Ascending aorta (tissue), 2 donors: ENCODE data around the gene KLHL17. TPM values are rescaled to one million over a fixed set of nuclear protein-coding genes. Genes with fewer than 3 reads are reported as not detected.
"Not testable (repeated sequence)": the region's sequence is repeated elsewhere in the genome, so short reads cannot be mapped to it uniquely, and the experiment has no call there.

Source experiments
- DNase-seq, 2 donors: peaks; one replicate each; pipeline ENCODE4 v3.0.0-alpha.2; 2019; ENCODE audit warnings: low spot score in 2 of 2
- H3K27ac ChIP-seq, 2 donors: fragments of 200-600 bp; sonication (generic); one replicate each; pipeline ENCODE4 v1.5.1; 2016 to 2017; ENCODE audit warnings: mild to moderate bottlenecking in 1 of 2
- H3K27me3 ChIP-seq: fragments of 200-600 bp; sonication (generic); one replicate; pipeline ENCODE4 v1.5.1; 2017
- H3K36me3 ChIP-seq, 2 donors: fragments of 200-600 bp; sonication (generic); one replicate each; pipeline ENCODE4 v1.5.1; 2016
- H3K4me1 ChIP-seq, 2 donors: fragments of 200-600 bp; sonication (generic); one replicate each; pipeline ENCODE4 v1.5.1; 2016 to 2017; ENCODE audit warnings: mild to moderate bottlenecking in 1 of 2
- H3K4me3 ChIP-seq, 2 donors: fragments of 200-600 bp; sonication (generic); one replicate each; pipeline ENCODE4 v1.5.1; 2016 to 2017; ENCODE audit warnings: mild to moderate bottlenecking in 1 of 2
- H3K9me3 ChIP-seq, 2 donors: fragments of 200-600 bp; sonication (generic); one replicate each; pipeline ENCODE4 v1.5.1; 2016
- intact Hi-C: fragments of 100-400 bp; cut with DNase I; formaldehyde crosslinking; loops from one replicate; pipeline ENCODE4 v1.15.1; 2023
- total RNA-seq: library from RNA; depleted of rRNA; stranded (reverse); fragments of >200 nt; gene quantifications from one replicate; pipeline ENCODE4 v1.1.0, GENCODE V29; 2016
- TF ChIP-seq, protein P1 (sequence below), 3 experiments: fragments of 200-600 bp in 2 of 3; fragments of 450-650 bp in 1 of 3; sonication (generic) in 2 of 3; IDR thresholded peaks; one replicate each; pipeline ENCODE4 v1.5.1; 2016 to 2019; ENCODE audit warnings: antibody characterized with exemption in 3 of 3, mild to moderate bottlenecking in 1 of 3, moderate library complexity in 1 of 3

Gene KLHL17
- total RNA-seq, 1 donor from 2014 or later, result 16.6 TPM

DNA sequence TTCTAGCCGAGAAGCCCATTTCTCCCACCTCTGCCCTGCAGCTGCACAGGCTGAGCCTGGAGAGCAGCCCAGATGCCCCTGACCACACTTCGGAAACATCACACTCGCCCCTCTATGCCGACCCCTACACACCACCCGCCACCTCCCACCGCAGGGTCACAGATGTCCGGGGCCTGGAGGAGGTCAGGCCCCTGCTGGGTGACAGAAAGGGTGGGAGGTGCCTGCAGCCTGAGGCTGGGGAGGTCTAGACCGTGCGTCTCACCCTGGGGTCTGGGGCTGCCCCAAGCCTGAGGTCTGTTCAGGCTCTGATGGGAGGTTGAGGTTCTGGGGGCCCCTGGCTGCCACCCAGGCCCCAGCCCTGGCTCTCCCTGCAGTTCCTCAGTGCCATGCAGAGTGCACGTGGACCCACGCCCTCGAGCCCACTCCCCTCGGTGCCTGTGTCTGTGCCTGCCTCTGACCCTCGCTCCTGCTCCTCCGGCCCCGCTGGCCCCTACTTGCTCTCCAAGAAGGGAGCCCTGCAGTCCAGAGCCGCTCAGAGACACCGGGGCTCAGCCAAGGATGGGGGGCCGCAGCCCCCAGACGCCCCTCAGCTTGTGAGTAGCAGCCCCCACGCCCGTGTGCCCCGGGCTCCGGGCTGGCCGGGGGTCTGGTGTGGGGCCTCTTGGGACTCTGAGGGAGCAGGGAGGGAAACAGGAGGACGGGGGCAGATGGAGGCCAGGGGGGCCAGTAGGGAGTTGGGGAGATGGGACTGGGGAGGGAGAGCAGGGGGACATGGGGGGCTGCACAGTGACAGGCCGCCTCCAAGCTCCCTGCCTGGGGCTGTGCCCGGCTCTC is 13.3 kb downstream of the KLHL17 start:
- H3K4me1 ChIP-seq, result peaks cover 2 to 3% of the 10 kb centered on the region in 2 donors
- no peak overlapping the region for H3K4me3 ChIP-seq
- DNase-seq, result no peak
- no peak overlapping the region for H3K27ac ChIP-seq
- H3K27me3 ChIP-seq, result peaks cover 26% of the 10 kb centered on the region
- intact Hi-C loops, result no loop called here
- H3K36me3 ChIP-seq, result no peaks in the 10 kb centered on the region
- H3K9me3 ChIP-seq, result no peaks in the 10 kb centered on the region
- TF ChIP-seq, protein P1, sequence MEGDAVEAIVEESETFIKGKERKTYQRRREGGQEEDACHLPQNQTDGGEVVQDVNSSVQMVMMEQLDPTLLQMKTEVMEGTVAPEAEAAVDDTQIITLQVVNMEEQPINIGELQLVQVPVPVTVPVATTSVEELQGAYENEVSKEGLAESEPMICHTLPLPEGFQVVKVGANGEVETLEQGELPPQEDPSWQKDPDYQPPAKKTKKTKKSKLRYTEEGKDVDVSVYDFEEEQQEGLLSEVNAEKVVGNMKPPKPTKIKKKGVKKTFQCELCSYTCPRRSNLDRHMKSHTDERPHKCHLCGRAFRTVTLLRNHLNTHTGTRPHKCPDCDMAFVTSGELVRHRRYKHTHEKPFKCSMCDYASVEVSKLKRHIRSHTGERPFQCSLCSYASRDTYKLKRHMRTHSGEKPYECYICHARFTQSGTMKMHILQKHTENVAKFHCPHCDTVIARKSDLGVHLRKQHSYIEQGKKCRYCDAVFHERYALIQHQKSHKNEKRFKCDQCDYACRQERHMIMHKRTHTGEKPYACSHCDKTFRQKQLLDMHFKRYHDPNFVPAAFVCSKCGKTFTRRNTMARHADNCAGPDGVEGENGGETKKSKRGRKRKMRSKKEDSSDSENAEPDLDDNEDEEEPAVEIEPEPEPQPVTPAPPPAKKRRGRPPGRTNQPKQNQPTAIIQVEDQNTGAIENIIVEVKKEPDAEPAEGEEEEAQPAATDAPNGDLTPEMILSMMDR (IDR thresholded peaks at IDR 0.05), result no peak

GRCh38 chr1:974293-974640 is 13.9 kb downstream of the KLHL17 start:
- TF ChIP-seq, protein P1 (IDR thresholded peaks at IDR 0.05), result no peak
- intact Hi-C loops, result no loop called here
- no peak overlapping the region for H3K27ac ChIP-seq
- no peaks in the 10 kb centered on the region for H3K36me3 ChIP-seq
- DNase-seq, result no peak
- H3K9me3 ChIP-seq, result no peaks in the 10 kb centered on the region
- peaks cover 2 to 3% of the 10 kb centered on the region in 2 donors for H3K4me1 ChIP-seq
- H3K27me3 ChIP-seq, result peaks cover 26% of the 10 kb centered on the region
- H3K4me3 ChIP-seq, result no peak overlapping the region

- peaks cover 26% of the 10 kb centered on the region for H3K27me3 ChIP-seq
- H3K36me3 ChIP-seq, result no peaks in the 10 kb centered on the region
- H3K4me1 ChIP-seq, result peaks cover 2 to 3% of the 10 kb centered on the region in 2 donors
- no peak overlapping the region for H3K4me3 ChIP-seq
- no peaks in the 10 kb centered on the region for H3K9me3 ChIP-seq
- intact Hi-C loops, result no loop called here
- TF ChIP-seq, protein P1 (IDR thresholded peaks at IDR 0.05), result no peak
- DNase-seq, result no peak
- H3K27ac ChIP-seq, result no peak overlapping the region
Measured at GRCh38 chr1:974687-975328, 14.4 kb downstream of the KLHL17 start.

GRCh38 chr1:975365-975764 is 15.0 kb downstream of the KLHL17 start:
- Histone ChIP-seq H3K4me1 (peaks cover 2 to 3% of the 10 kb centered on the region in 2 donors), H3K27ac (no peak overlapping the region), H3K4me3 (no peak overlapping the region), H3K27me3 (peaks cover 26% of the 10 kb centered on the region), H3K9me3 (no peaks in the 10 kb centered on the region), H3K36me3 (no peaks in the 10 kb centered on the region)
- no peak for DNase-seq
- intact Hi-C loops, result no loop called here
- TF ChIP-seq, protein P1 (IDR thresholded peaks at IDR 0.05), result no peak

DNA sequence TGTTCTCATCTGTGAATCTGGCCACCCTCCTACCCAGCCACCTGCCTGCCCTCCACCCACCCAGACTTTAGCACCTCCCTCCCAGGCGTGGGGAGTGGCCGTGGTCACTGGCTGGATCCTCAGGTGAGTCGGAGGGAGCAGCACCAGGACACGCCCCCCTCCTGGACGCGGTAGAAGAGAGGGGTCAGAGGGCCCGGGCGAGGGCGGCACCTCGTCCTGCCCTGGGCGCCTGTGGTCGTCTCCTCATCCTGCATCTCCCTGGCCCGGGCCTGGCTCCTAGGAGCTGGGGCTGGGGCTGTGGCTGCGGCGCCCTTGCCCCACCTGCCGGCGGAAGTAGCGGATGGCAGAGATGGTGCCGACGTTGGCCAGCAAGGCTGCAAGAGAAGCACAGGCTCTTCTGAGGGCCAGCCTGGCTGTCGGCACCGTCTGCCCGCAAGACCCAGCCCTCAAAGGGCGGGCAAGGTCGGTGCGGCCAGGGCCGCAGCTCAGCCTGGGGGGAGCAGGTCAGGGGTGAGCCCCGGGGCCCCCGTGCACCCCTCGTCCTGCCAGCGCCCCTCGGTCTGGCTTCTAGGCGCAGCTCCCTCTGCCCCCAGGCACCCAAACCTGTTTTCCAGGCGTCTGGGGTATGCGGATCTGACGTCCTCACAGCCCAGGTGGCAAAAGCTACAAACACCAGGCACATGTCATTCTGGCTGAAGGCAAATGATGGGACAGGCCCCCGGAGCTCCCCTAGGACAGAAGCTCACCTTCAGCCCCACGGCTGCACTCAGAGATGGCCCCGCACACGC is 15.7 kb downstream of the KLHL17 start:
- no peak for DNase-seq
- Histone ChIP-seq H3K27me3 (peaks cover 21% of the 10 kb centered on the region), H3K27ac (no peak overlapping the region), H3K4me3 (peak overlapping the region; percentile 16 to 55), H3K36me3 (no peaks in the 10 kb centered on the region), H3K4me1 (peaks cover 2 to 3% of the 10 kb centered on the region in 2 donors), H3K9me3 (no peaks in the 10 kb centered on the region)
- TF ChIP-seq, protein P1 (IDR thresholded peaks at IDR 0.05), result peak in 2 of 3 experiments; percentile 67 to 73
- intact Hi-C loops, result no loop called here

DNA sequence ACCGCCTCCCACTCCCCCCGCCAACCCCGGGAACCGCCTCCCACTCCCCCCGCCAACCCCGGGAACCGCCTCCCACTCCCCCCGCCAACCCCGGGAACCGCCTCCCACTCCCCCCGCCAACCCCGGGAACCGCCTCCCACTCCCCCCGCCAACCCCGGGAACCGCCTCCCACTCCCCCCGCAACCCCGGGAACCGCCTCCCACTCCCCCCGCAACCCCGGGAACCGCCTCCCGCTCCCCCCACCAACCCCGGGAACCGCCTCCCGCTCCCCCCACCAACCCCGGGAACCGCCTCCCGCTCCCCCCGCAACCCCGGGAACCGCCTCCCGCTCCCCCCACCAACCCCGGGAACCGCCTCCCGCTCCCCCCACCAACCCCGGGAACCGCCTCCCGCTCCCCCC is 16.4 kb downstream of the KLHL17 start:
- H3K4me1 ChIP-seq, intact Hi-C loops, H3K27ac ChIP-seq, H3K4me3 ChIP-seq, DNase-seq, H3K9me3 ChIP-seq, H3K36me3 ChIP-seq: not testable (repeated sequence)
- peaks cover 14% of the 10 kb centered on the region for H3K27me3 ChIP-seq
